Muscle layer of duodenum (tissue), 2 donors: ENCODE data around the gene ICE2.

Experiments
- H3K27ac ChIP-seq: one replicate; pipeline ENCODE4 v1.7.0; 2013; ENCODE audit warnings: mild to moderate bottlenecking, low read length
- H3K27me3 ChIP-seq: one replicate; pipeline ENCODE4 v1.7.0; 2013; ENCODE audit warnings: low read depth, mild to moderate bottlenecking, control low read depth, low read length
- H3K36me3 ChIP-seq, 2 donors: one replicate each; pipeline ENCODE4 v1.7.0; 2013; ENCODE audit warnings: low read length in 2 of 2, control low read depth in 1 of 2, mild to moderate bottlenecking in 1 of 2; ENCODE audit not compliant: insufficient read depth in 2 of 2, control insufficient read depth in 1 of 2
- H3K4me1 ChIP-seq, 2 donors: one replicate each; pipeline ENCODE4 v1.7.0; 2013; ENCODE audit warnings: low read length in 2 of 2, mild to moderate bottlenecking in 2 of 2, control low read depth in 1 of 2, moderate library complexity in 1 of 2; ENCODE audit not compliant: insufficient read depth in 2 of 2, control insufficient read depth in 1 of 2
- H3K4me3 ChIP-seq, 2 donors: one replicate each; pipeline ENCODE4 v1.7.0; 2013; ENCODE audit warnings: low read length in 2 of 2, low read depth in 1 of 2, mild to moderate bottlenecking in 1 of 2
- H3K9me3 ChIP-seq, 2 donors: one replicate each; pipeline ENCODE4 v1.7.0; 2013; ENCODE audit warnings: low read length in 2 of 2, control low read depth in 1 of 2, mild to moderate bottlenecking in 1 of 2; ENCODE audit not compliant: control insufficient read depth in 1 of 2
- donor health status: healthy.

ICE2 gene

DNA sequence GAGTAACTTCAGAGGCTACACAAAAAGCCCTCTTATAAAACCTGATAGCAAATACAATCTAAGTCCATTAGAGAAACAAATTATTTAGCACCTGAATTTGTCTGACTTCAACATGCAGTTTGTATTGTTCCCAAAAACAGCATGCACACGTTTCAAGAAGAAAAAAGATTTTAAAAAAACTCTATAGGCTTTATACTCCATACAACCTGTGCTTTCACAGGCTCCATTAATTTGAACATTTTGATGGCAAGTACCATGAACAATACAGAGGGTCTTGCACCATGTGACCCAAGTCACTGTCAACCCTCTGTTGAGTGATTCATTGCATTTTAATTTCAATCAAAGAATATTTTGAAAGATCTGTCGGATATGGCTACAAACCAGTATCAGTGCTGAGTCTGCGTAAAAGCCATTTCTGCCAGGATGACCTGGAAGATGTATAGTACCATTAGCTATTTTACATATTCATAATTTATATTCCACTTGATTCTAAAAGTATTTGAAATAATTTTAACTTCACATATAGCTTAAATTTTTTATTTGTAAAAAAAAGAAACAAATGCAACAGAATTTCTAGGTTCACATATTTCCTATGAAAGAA is 94.3 kb downstream of the ICE2 start:
- Histone ChIP-seq H3K4me3 (no peak overlapping the region), H3K27ac (no peak overlapping the region), H3K4me1 (peaks cover 9 to 10% of the 10 kb centered on the region in 2 donors), H3K36me3 (peaks cover 12 to 41% of the 10 kb centered on the region in 2 donors), H3K27me3 (no peaks in the 10 kb centered on the region), H3K9me3 (no peaks in the 10 kb centered on the region)

DNA sequence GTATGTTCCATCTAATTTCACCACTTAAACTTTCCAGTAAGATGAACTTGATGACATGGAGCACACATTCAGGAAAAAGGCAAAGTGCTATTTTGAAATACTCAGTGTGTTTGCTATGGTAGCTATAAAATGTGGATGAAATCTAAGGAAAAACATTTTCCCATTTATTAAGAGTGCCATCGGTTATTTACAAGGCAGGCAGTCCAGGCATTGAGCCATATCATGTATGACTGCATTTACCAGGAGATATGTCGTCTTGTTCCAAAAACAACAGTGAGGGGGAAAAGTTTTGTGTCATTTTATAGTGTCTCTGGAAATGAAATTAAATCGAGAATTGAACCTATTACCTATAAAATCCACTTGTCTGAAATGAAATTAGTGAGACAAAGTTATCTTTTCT is 94.9 kb downstream of the ICE2 start:
- Histone ChIP-seq H3K4me1 (peaks cover 4 to 6% of the 10 kb centered on the region in 2 donors), H3K4me3 (no peak overlapping the region), H3K9me3 (no peaks in the 10 kb centered on the region), H3K36me3 (peaks cover 12 to 41% of the 10 kb centered on the region in 2 donors), H3K27ac (no peak overlapping the region), H3K27me3 (no peaks in the 10 kb centered on the region)

DNA sequence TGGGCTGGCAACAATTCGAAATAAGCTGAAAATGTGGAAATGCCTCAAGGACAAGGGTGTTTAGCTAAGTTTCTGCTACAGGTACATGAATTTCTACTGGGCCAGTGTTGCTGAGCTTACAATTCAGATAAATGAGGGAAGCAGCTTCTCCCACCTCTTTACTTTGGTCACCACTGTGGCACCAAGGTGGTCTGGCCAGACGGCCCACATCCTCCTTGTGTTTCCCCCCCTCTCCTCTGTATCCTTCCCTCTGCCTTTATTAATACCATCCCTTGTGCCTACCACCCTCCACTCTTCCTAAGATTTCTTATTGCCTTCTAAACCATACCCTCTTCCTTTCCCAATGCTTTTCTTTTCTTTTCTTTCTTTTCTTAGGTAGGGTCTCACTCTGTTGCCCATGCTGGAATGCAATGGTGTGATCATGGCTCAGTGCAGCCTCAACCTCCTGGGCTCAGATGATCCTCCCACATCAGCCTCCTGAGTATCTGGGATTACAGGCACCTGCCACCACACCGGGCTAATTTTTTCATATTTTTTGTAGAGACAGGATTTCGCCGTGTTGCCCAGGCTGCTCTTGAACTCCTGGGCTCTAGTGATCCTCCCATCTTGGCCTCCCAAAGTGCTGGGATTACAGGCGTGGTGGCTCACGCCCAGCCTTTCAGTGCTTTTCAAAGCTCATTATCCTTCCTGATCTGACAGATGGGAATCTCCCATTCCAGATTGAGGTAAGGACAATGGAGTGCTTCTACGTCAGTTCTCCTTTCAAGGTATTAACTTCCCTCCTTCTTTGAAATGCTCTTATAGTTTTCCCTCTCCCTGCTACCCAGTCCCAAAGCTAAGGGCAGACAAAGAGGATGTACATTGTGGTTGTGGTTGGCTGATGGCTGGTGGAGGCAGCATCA is 95.9 kb downstream of the ICE2 start:
- Histone ChIP-seq H3K27ac (no peak overlapping the region), H3K36me3 (peaks cover 12 to 41% of the 10 kb centered on the region in 2 donors), H3K4me1 (peaks cover 0 to 6% of the 10 kb centered on the region in 2 donors)

DNA sequence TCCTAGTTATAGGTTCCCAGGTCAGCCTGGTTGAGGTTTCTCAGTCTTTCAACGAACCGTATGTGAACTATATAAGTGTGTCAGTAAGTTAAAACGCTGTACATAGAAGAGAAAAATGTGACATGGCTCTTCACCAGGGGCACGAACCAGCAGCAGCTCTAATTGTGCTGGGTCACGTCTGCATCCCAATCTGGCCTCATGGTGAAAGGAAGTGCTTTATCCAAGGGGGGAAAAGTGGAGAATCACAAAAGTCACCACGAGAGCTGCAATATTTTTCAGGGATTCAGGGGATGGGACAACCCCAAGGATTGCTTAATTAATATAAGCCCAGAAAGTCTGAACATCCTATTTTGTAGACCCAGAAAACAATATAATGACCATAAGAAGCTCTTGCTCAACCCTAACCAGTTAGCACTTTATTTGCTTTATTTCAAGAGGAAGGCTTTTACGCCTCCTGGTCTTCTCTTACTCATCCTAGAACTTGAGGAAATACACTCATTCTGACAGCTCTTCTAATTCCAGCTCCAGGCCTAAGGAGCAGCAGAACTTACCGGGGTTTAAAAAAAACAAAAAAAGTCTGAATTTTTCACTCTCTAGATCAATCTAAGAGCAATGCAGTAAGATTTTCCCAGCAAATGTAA is 97.7 kb downstream of the ICE2 start:
- H3K4me3 ChIP-seq, result no peak overlapping the region
- H3K27me3 ChIP-seq, result no peaks in the 10 kb centered on the region
- no peak overlapping the region for H3K27ac ChIP-seq
- no peaks in the 10 kb centered on the region for H3K9me3 ChIP-seq
- no peaks in the 10 kb centered on the region for H3K4me1 ChIP-seq
- peaks cover 21 to 50% of the 10 kb centered on the region in 2 donors for H3K36me3 ChIP-seq

More for the DNA sequence above, 95.9 kb downstream of the ICE2 start:
- H3K27me3 ChIP-seq, result no peaks in the 10 kb centered on the region
- no peak overlapping the region for H3K4me3 ChIP-seq
- H3K9me3 ChIP-seq, result no peaks in the 10 kb centered on the region

DNA sequence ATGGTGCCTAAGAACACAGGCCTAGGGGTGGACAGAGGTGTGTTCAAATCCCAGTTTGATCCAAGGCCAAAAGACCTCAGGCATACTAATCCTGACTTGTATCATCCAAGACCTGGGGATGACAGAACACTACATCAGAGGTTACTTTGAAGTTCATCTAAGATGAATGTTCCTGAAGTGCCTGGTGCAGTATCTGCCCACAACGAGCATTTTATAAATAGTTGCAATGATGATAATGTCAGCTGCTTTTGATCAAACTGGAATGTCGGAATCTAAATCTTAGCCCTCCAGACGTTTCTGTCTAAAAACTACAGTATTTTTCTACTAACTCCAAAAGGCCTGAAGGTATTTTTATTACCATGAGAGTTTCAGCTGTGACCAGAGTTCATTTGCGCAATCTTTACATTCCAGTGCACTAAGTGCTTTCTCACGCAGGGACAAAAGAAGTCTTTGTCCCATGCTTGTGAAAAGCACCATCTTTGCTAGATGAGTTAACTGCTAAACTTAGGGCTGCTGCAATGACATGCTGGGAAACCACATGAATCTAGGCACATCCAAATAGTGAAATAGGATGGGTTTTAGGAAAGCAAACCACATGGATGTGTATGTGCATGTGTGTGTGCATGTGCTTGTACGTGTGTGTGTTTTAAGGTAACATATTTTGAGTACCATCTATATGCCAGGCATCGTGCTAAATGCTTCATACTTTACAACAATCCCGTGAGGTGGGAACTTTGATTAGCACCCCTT is 99.2 kb downstream of the ICE2 start:
- no peaks in the 10 kb centered on the region for H3K27me3 ChIP-seq
- no peak overlapping the region for H3K27ac ChIP-seq
- H3K4me3 ChIP-seq, result no peak overlapping the region
- peaks cover 0 to 13% of the 10 kb centered on the region in 2 donors for H3K4me1 ChIP-seq
- H3K9me3 ChIP-seq, result no peaks in the 10 kb centered on the region
- peaks cover 25 to 63% of the 10 kb centered on the region in 2 donors for H3K36me3 ChIP-seq

DNA sequence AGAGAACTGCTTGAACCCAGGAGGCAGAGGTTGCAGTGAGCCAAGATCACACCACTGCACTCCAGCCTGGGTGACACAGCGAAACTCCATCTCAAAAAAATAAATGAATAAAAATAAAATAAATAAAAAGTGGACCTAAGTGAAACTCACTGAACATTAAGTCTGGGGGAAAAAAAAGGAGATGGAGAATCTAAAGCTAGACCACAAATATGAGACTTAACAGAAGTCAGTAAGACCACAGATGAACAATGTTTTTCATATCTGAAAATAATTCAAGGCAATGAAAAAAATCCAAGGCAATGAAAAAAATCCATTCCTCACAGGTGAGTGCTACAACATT is 99.8 kb downstream of the ICE2 start:
- H3K4me3 ChIP-seq, result no peak overlapping the region
- H3K4me1 ChIP-seq, result peaks cover 0 to 18% of the 10 kb centered on the region in 2 donors
- H3K27ac ChIP-seq, result no peak overlapping the region
- H3K36me3 ChIP-seq, result peaks cover 29 to 63% of the 10 kb centered on the region in 2 donors
- no peaks in the 10 kb centered on the region for H3K27me3 ChIP-seq
- H3K9me3 ChIP-seq, result no peaks in the 10 kb centered on the region

DNA sequence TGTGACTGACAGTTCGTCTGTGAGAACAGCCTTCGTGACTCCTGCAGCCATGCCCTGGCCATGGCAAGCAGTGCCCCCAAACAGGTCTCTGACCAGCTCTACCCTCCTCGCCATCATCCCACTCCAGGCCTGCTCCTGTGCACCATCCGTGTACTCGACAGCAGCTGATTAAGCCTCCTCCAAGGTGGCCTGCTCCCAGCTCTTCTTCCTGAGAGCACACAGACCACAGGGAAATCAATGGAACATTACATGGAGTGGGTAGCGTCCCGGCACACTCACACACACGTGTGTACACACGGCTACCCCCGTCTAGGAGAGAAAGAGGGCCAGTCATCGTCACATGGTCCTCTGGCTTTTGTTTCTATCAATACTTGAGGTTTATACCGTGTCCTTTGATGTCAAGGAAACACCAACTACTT is 102.3 kb downstream of the ICE2 start:
- H3K27ac ChIP-seq, result no peak overlapping the region
- H3K36me3 ChIP-seq, result peaks cover 30 to 54% of the 10 kb centered on the region in 2 donors
- no peaks in the 10 kb centered on the region for H3K9me3 ChIP-seq
- H3K27me3 ChIP-seq, result no peaks in the 10 kb centered on the region
- H3K4me1 ChIP-seq, result peaks cover 0 to 23% of the 10 kb centered on the region in 2 donors
- no peak overlapping the region for H3K4me3 ChIP-seq

DNA sequence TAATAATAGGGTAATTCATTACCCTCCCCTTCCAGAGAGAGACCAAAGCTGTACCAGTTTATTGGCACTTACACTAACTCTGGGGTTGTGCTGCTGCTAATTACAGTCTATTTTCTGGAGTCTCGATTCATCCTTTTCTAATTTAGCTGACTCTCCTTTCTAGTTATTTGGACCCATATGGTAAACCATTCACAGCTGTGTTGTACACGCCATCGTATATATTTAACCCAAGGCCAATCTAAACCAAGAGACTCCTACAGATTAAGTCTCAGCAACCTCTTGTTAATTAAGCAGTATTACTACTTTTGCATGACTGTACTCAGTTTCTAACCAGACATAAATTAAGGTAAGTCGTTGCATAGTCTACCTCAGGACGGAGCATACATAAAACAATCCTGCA is 103.6 kb downstream of the ICE2 start:
- Histone ChIP-seq H3K27me3 (no peaks in the 10 kb centered on the region), H3K27ac (peak overlapping the region; percentile 76), H3K4me3 (no peak overlapping the region), H3K4me1 (peaks cover 7 to 27% of the 10 kb centered on the region in 2 donors), H3K36me3 (peaks cover 23 to 50% of the 10 kb centered on the region in 2 donors), H3K9me3 (no peaks in the 10 kb centered on the region)

DNA sequence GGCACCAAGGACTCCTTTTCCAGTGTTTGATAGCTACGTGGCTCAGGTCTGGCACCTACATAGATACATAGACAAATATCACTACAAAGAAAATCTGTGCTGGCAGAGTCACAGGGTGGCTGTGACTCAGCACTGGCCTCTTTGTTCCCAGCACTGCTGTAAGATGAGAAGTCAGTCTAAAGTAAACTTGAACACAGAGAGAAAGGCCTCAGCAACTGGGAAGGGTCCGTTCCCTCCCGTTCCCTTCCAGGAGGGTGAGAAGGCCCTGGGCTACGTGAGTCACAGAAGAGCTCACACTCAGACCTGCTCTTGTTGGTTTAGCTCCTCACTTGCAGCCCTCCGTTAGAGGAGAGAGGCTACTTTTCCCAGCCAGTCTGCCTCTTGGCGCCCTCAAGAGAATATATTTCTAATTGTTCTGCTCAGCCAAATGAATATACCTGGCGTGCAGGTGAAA is 104.3 kb downstream of the ICE2 start:
- no peaks in the 10 kb centered on the region for H3K27me3 ChIP-seq
- H3K36me3 ChIP-seq, result peaks cover 18 to 48% of the 10 kb centered on the region in 2 donors
- peaks cover 7 to 28% of the 10 kb centered on the region in 2 donors for H3K4me1 ChIP-seq
- peak overlapping the region; percentile 76 for H3K27ac ChIP-seq
- no peak overlapping the region for H3K4me3 ChIP-seq
- no peaks in the 10 kb centered on the region for H3K9me3 ChIP-seq

DNA sequence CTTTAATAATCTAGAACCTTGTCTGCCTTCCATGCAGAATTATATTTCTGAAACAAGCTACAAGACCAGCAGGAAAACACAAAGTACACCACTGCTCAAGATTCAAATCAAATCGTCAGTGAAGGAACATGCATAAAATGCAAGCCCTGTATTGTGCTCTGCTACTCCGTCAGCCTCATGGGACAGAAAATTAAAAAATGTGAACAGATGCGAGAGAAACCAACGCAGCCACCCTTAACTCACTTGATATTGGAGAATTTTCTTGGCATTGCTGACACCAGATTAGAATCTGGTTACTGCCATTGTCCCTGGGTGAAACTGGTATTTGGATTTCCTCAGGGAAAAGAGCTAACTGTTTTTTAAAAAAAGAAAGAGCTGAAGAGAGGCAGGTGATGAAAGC is 104.7 kb downstream of the ICE2 start:
- Histone ChIP-seq H3K4me1 (peaks cover 7 to 28% of the 10 kb centered on the region in 2 donors), H3K27ac (peak overlapping the region; percentile 76), H3K9me3 (no peaks in the 10 kb centered on the region), H3K27me3 (no peaks in the 10 kb centered on the region), H3K36me3 (peaks cover 18 to 52% of the 10 kb centered on the region in 2 donors), H3K4me3 (no peak overlapping the region)
